HEK293T (cell line): Measurements from ENCODE around the gene POPDC2.

Experiments
- CTCF ChIA-PET: fragments of 350-600 bp; formaldehyde crosslinking; extraction: SDS; loops from one replicate; lab custom pipeline; 2021; ENCODE audit warnings: antibody characterized with exemption, inconsistent platforms; lab: Yijun Ruan, JAX
- POLR2A ChIA-PET: fragments of 350-600 bp; formaldehyde crosslinking; extraction: SDS; loops from one replicate; lab custom pipeline; 2020; ENCODE audit warnings: antibody characterized with exemption, inconsistent platforms; lab: Yijun Ruan, JAX
- DNase-seq: peaks from one replicate; pipeline ENCODE4 v3.0.0; 2012; ENCODE audit warnings: mixed read lengths; ENCODE audit errors: extremely low spot score
- ARNT ChIP-seq: fragments of 450-650 bp; IDR thresholded peaks from 2 replicates; pipeline ENCODE4 v1.6.1; 2017; ENCODE audit warnings: mild to moderate bottlenecking
- BHLHE40 ChIP-seq: fragments of 450-650 bp; IDR thresholded peaks from 2 replicates; pipeline ENCODE4 v1.6.1; 2016; ENCODE audit warnings: mild to moderate bottlenecking, moderate library complexity, borderline replicate concordance
- CTBP1 ChIP-seq: fragments of 450-650 bp; IDR thresholded peaks from 2 replicates; pipeline ENCODE4 v1.6.1; 2016; ENCODE audit warnings: borderline replicate concordance
- ELF4 ChIP-seq: fragments of 450-650 bp; IDR thresholded peaks from 2 replicates; pipeline ENCODE4 v1.6.1; 2017; ENCODE audit warnings: antibody characterized with exemption
- FOXA1 ChIP-seq: fragments of 450-650 bp; IDR thresholded peaks from 2 replicates; pipeline ENCODE4 v1.6.1; 2016; ENCODE audit warnings: mild to moderate bottlenecking
- FOXK2 ChIP-seq: fragments of 450-650 bp; IDR thresholded peaks from 2 replicates; pipeline ENCODE4 v1.6.1; 2016; ENCODE audit warnings: mild to moderate bottlenecking
- FOXM1 ChIP-seq: fragments of 450-650 bp; IDR thresholded peaks from 2 replicates; pipeline ENCODE4 v1.6.1; 2017; ENCODE audit warnings: mild to moderate bottlenecking, borderline replicate concordance
- HDGF ChIP-seq: fragments of 450-650 bp; IDR thresholded peaks from 2 replicates; pipeline ENCODE4 v1.6.1; 2017; ENCODE audit warnings: antibody characterized with exemption, borderline replicate concordance
- L3MBTL2 ChIP-seq: fragments of 450-650 bp; conservative IDR thresholded peaks from 2 replicates; pipeline ENCODE4 v1.6.1; 2016; ENCODE audit warnings: mild to moderate bottlenecking
- LEF1 ChIP-seq: fragments of 450-650 bp; IDR thresholded peaks from 2 replicates; pipeline ENCODE4 v1.6.1; 2017; ENCODE audit warnings: mild to moderate bottlenecking, borderline replicate concordance
- NFRKB ChIP-seq: fragments of 450-650 bp; IDR thresholded peaks from 2 replicates; pipeline ENCODE4 v1.6.1; 2016; ENCODE audit warnings: mild to moderate bottlenecking, moderate library complexity
- SP1 ChIP-seq: fragments of 450-650 bp; IDR thresholded peaks from 2 replicates; pipeline ENCODE4 v1.6.1; 2017
- SUZ12 ChIP-seq: fragments of 450-650 bp; IDR thresholded peaks from 2 replicates; pipeline ENCODE4 v1.6.1; 2016; ENCODE audit warnings: mild to moderate bottlenecking
- TARDBP ChIP-seq: fragments of 450-650 bp; IDR thresholded peaks from 2 replicates; pipeline ENCODE4 v1.6.1; 2016
- ZNF384 ChIP-seq: fragments of 450-650 bp; IDR thresholded peaks from 2 replicates; pipeline ENCODE4 v1.6.1; 2016
- TF ChIP-seq, protein P1 (sequence below): fragments of 450-650 bp; IDR thresholded peaks from 2 replicates; pipeline ENCODE4 v1.6.1; 2016

Gene POPDC2

DNA sequence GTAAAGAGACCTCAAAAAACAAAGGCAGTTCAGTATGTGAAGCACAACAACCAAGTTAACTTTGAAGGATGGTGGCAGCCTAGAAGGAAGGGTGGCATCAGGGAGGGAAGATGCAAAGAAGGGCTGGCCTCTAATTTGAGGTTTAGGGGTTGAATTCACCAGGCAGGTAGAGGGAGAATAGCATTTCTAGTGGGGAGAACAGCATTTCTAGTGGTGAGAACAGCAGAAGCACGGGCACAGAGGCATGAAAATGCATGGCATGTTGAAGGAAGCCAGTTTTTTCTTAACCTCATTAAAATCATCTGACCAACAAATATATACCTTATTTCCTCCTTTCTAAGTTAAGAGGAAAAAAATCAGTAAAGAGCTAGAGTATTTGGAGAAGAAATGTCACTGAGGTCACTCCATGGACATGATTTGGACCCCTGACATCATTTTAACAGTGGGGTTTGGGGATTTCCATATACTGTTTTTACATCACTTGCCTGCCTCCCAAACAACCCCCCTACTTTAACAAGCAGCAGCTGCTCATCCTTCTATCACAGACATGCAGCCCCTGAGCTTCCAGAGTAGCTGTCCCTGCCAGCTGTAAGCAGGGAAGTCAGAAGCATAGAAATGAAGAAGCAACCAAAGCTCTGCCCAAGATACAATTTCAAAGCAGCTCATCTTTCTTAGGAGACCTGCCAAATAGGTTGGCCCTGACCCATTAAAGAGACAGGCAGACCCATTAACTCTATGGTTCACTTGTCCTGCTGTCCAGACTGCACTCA lies 2.4 kb upstream of the POPDC2 start:
- no peak for DNase-seq
- ChIA-PET CTCF (interaction anchor here (0.7 kb wide), 1 partner anchor 279 kb away, joined by 3 read pairs; no protein-coding TSS in a partner anchor), POLR2A (interaction anchor here (0.7 to 1.4 kb wide), 2 partner anchors 10 to 25 kb away, joined by 3 to 4 read pairs; no protein-coding TSS in a partner anchor)
- TF ChIP-seq ARNT (no peak), LEF1 (no peak), CTBP1 (no peak), SUZ12 (no peak), SP1 (no peak), FOXA1 (no peak), FOXM1 (no peak), NFRKB (no peak), FOXK2 (no peak)

GRCh38 chr3:119659606-119660291 lies 640 bp downstream of the POPDC2 start:
- no peak for DNase-seq
- TF ChIP-seq HDGF (no peak), FOXK2 (no peak), FOXA1 (no peak), CTBP1 (no peak), LEF1 (no peak), ZNF384 (no peak), SP1 (no peak), NFRKB (no peak), FOXM1 (no peak), ELF4 (no peak), L3MBTL2 (no peak), TARDBP (no peak), BHLHE40 (no peak), SUZ12 (no peak)
- TF ChIP-seq, protein P1, sequence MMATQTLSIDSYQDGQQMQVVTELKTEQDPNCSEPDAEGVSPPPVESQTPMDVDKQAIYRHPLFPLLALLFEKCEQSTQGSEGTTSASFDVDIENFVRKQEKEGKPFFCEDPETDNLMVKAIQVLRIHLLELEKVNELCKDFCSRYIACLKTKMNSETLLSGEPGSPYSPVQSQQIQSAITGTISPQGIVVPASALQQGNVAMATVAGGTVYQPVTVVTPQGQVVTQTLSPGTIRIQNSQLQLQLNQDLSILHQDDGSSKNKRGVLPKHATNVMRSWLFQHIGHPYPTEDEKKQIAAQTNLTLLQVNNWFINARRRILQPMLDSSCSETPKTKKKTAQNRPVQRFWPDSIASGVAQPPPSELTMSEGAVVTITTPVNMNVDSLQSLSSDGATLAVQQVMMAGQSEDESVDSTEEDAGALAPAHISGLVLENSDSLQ, result no peak
- CTCF ChIA-PET, result no interaction called here
- POLR2A ChIA-PET, result no interaction called here

- ChIA-PET CTCF (no interaction called here), POLR2A (no interaction called here)
- no peak for DNase-seq
- no peak for TF ChIP-seq ZNF384
Measured at GRCh38 chr3:119658994-119659393, 1.4 kb downstream of the POPDC2 start.

- CTCF ChIA-PET, result no interaction called here
- TF ChIP-seq TARDBP (no peak), ARNT (no peak), LEF1 (no peak), SP1 (no peak), FOXA1 (no peak), CTBP1 (no peak), FOXK2 (no peak)
- no peak for DNase-seq
- POLR2A ChIA-PET, result no interaction called here
Measured at GRCh38 chr3:119657887-119658702, 2.3 kb downstream of the POPDC2 start.

- POLR2A ChIA-PET, result no interaction called here
- DNase-seq, result no peak
- TF ChIP-seq FOXA1 (no peak), SP1 (no peak), FOXM1 (no peak), FOXK2 (no peak)
- CTCF ChIA-PET, result interaction anchor here (0.6 kb wide), 1 partner anchor 381 kb away, joined by 3 read pairs; no protein-coding TSS in a partner anchor
Measured at GRCh38 chr3:119653876-119654275, 6.5 kb downstream of the POPDC2 start.

DNA sequence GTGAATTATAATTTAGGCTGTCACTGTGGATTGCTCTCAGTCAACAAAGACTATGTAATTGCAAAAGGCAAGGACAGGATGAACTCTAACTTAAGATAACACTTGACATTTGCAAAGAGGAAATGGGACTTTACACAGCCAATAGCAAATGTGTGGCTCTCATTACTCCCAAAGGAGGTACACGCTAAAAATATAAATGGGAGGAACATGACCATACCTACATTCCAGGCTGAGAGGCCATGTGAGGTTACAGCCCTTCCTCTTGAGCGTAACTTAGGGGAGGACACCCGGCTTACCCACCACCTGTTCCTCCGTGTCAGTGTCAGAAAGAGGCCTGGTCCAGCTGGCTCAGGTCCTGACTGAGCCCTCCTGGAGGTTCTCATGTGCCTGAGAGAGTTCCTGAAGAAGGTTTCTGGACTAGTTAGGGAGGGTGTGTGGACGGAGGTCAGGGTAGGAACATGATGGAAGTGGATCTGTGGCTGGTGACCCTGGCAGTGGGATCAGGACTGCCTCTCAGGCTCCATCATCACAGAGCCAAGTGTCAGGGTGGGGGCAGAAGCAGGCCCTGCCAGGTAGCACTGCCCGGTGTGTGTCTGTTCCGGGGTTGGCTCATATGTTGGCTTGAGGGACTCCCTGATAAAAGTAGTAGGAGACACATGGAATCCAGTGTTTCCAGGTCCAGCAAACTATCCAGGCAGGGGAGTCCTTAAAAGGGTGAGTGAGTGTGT lies 7.9 kb downstream of the POPDC2 start:
- no peak for TF ChIP-seq ARNT
- TF ChIP-seq FOXA1, result no peak
- TF ChIP-seq NFRKB, result no peak
- TF ChIP-seq LEF1, result no peak
- TF ChIP-seq ZNF384, result no peak
- no peak for TF ChIP-seq HDGF
- no peak for TF ChIP-seq CTBP1
- TF ChIP-seq FOXK2, result no peak
- no peak for TF ChIP-seq TARDBP
- no peak for TF ChIP-seq ELF4
- TF ChIP-seq SUZ12, result no peak
- no peak for TF ChIP-seq SP1
- ChIA-PET CTCF (no interaction called here), POLR2A (no interaction called here)
- DNase-seq, result no peak

- TF ChIP-seq NFRKB (no peak), TARDBP (no peak), BHLHE40 (no peak), LEF1 (no peak), FOXK2 (no peak), CTBP1 (no peak), SP1 (no peak), FOXA1 (no peak), ZNF384 (no peak)
- TF ChIP-seq, protein P1, result no peak
- CTCF ChIA-PET, result no interaction called here
- POLR2A ChIA-PET, result interaction anchor here (1.2 kb wide), 1 partner anchor 27 kb away, joined by 4 read pairs; the partner anchor contains the start of gene COX17
Measured at GRCh38 chr3:119649761-119650160, 10.6 kb downstream of the POPDC2 start.

More at GRCh38 chr3:119649761-119650160, 10.6 kb downstream of the POPDC2 start:
- no peak for DNase-seq
